Left lung (tissue), 10 donors: Measurements from ENCODE around the gene PTPRN2. TPM values are rescaled to one million over a fixed set of nuclear protein-coding genes. Genes with fewer than 3 reads are reported as not detected.

Source experiments
- ATAC-seq: fragments of 200-7000 bp; cut with Tn5 transposase; one replicate; pipeline ENCODE4 v1.9.1; 2020; ENCODE audit warnings: moderate library complexity
- DNase-seq, 4 donors: peaks; one replicate each; pipeline ENCODE4 v3.0.0-alpha.2; 2013 to 2020
- H3K27ac ChIP-seq, 2 donors: fragments of 200-600 bp; sonication (generic) in 1 of 2; one replicate each; pipeline versions ENCODE4 v1.5.0 to v1.8.0; 2020 to 2021
- H3K27me3 ChIP-seq, 2 donors: fragments of 200-600 bp; sonication (generic) in 1 of 2; one replicate each; pipeline versions ENCODE4 v1.5.0 to v1.8.0; 2020 to 2021
- H3K36me3 ChIP-seq, 2 donors: fragments of 200-600 bp; sonication (generic) in 1 of 2; one replicate each; pipeline versions ENCODE4 v1.5.0 to v1.8.0; 2020 to 2021
- H3K4me1 ChIP-seq, 2 donors: fragments of 200-600 bp; one replicate each; pipeline ENCODE4 v1.8.0; 2021
- H3K4me3 ChIP-seq, 2 donors: fragments of 200-600 bp; sonication (generic) in 1 of 2; one replicate each; pipeline versions ENCODE4 v1.5.0 to v1.8.0; 2020 to 2021; ENCODE audit warnings: mild to moderate bottlenecking in 1 of 2
- H3K9me3 ChIP-seq, 2 donors: fragments of 200-600 bp; sonication (generic) in 1 of 2; one replicate each; pipeline versions ENCODE4 v1.5.0 to v1.8.0; 2020 to 2021
- intact Hi-C, 2 donors: fragments of 100-400 bp; cut with DNase I; formaldehyde crosslinking; loops; one replicate each; pipeline versions ENCODE4 v1.11.2 to v1.14.2; 2022
- polyA plus RNA-seq, 6 donors: library from polyadenylated mRNA; unstranded; fragments of 120-200 nt; gene quantifications; one replicate each; pipeline ENCODE4 v1.2.1, GENCODE V29; 2013; ENCODE audit not compliant: insufficient read length in 6 of 6
- total RNA-seq, 2 donors: library from RNA; stranded (reverse); fragmentation: NEBNext Ultra II Directional; extraction: Animal tissue kit (Norgen Biotek cat#: 25700); gene quantifications; one replicate each; pipeline ENCODE4 v1.2.1, GENCODE V29; 2021
- TF ChIP-seq, protein P1 (sequence below), 2 donors: fragments of 200-600 bp; sonication (generic) in 1 of 2; IDR thresholded peaks; one replicate each; pipeline versions ENCODE4 v1.5.0 to v1.8.0; 2021; ENCODE audit warnings: antibody characterized with exemption in 2 of 2
- donor health status: DM: no; HTN: yes; CAD: no.
- donor health status: DM: no; HTN: no; CAD: no.

Gene PTPRN2
- total and polyA plus RNA-seq, 8 donors = 4.0 to 7.8 (median 6.8) TPM

DNA sequence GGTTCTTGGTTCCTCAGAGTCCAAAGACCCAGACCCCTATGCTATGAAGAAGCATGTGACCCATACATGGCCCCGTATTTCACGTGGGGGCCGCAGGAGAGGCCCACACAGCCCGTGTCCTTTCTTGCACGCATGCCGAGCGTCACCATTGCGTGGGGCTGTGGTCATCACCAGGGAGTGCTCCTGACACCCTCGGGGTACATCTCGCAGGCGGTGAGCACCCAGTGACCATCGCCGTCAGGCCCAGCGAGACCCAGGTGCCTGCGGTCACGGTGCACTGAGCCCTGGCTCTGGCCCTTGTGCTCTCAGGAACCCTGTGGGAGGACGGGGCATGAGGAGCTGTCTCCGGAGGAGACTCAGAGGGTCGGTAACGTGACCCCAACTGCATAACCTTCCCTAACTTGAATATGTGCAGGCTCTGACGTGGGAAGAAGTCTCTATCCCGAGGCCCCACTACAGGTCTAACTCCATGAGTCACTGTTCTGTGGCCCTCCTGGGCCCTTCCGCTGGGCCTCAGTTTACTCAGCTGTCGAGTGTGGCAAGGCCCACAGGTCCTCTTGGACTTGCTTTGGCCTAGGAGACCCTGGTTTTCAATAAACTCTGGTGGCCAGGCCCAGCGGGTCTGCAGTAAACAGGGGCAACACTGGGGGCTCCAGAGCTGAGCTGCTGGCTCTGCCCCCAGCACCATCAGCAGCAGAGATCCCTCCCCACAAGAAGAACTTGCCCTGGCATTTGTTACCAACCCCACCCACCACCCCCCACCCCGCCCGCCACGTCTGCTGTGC is 503.9 kb downstream of the PTPRN2 start:
- no peaks in the 10 kb centered on the region for H3K36me3 ChIP-seq
- H3K4me3 ChIP-seq = no peak overlapping the region
- intact Hi-C loops = no loop called here
- H3K4me1 ChIP-seq = no peaks in the 10 kb centered on the region
- no peak overlapping the region for H3K27ac ChIP-seq
- H3K9me3 ChIP-seq = peaks cover 0 to 16% of the 10 kb centered on the region in 2 donors
- H3K27me3 ChIP-seq = no peaks in the 10 kb centered on the region
- TF ChIP-seq, protein P1, sequence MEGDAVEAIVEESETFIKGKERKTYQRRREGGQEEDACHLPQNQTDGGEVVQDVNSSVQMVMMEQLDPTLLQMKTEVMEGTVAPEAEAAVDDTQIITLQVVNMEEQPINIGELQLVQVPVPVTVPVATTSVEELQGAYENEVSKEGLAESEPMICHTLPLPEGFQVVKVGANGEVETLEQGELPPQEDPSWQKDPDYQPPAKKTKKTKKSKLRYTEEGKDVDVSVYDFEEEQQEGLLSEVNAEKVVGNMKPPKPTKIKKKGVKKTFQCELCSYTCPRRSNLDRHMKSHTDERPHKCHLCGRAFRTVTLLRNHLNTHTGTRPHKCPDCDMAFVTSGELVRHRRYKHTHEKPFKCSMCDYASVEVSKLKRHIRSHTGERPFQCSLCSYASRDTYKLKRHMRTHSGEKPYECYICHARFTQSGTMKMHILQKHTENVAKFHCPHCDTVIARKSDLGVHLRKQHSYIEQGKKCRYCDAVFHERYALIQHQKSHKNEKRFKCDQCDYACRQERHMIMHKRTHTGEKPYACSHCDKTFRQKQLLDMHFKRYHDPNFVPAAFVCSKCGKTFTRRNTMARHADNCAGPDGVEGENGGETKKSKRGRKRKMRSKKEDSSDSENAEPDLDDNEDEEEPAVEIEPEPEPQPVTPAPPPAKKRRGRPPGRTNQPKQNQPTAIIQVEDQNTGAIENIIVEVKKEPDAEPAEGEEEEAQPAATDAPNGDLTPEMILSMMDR (IDR thresholded peaks at IDR 0.05) = no peak
- DNase-seq (peak in 1 of 4 donors; percentile 65), ATAC-seq (no peak)

DNA sequence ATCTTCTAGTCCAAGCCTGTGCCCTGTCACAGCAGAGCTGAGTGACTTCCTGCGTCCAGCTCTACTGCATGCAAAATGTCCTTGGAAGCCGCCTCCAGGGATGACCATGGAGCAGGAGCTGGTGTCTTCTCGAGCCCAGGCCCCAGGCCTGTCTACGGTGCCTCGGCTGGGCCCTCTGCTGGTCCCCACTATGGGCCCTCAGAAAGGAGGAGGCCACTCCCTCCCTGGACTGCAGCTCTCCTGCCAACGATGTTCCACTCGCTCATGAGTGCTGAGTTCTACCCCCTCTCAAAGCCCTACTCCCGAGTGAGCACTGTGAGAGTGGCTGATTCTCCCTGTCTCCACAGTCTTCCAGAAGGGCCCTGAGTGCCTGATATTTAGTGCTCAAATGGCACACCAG is 504.9 kb downstream of the PTPRN2 start:
- TF ChIP-seq, protein P1 (IDR thresholded peaks at IDR 0.05) = no peak
- ATAC-seq = no peak
- no peaks in the 10 kb centered on the region for H3K4me1 ChIP-seq

DNA sequence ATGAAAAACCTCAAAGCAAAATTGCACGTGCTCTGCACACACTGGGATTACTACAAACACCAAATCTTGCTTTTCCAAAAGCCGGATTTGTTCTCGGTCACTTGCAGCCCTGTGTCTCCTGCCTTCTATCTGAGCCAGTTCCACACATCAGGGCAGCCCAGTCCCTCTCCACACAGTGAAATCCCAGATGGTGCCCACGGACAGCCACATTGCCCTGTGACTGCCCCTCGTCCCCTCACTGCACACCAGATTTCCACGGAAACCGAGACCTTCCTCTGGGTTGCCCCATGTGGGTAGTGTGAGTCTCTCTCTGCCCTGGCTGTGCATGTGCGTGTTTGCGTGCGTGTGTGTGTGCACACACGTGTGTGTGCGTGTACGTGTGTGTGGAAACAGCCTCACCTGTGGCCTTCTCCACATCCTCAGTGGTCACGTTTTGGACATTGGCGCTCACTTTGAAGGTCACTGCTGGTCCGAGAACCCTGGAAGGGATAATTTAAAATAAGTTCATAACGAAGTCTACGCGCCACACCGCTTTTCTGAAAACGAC is 506.7 kb downstream of the PTPRN2 start:
- Histone ChIP-seq H3K36me3 (no peaks in the 10 kb centered on the region), H3K27me3 (no peaks in the 10 kb centered on the region), H3K9me3 (peaks cover 0 to 4% of the 10 kb centered on the region in 2 donors), H3K4me3 (no peak overlapping the region), H3K4me1 (no peaks in the 10 kb centered on the region), H3K27ac (no peak overlapping the region)
- TF ChIP-seq, protein P1 (IDR thresholded peaks at IDR 0.05) = no peak
- ATAC-seq (no peak), DNase-seq (peak in 1 of 4 donors; percentile 34)
- intact Hi-C loops = no loop called here

More for the DNA sequence above, 504.9 kb downstream of the PTPRN2 start:
- intact Hi-C loops = no loop called here
- Histone ChIP-seq H3K27ac (no peak overlapping the region), H3K9me3 (peaks cover 0 to 16% of the 10 kb centered on the region in 2 donors), H3K4me3 (no peak overlapping the region), H3K36me3 (no peaks in the 10 kb centered on the region), H3K27me3 (no peaks in the 10 kb centered on the region)
- peak in 1 of 4 donors; percentile 53 for DNase-seq

DNA sequence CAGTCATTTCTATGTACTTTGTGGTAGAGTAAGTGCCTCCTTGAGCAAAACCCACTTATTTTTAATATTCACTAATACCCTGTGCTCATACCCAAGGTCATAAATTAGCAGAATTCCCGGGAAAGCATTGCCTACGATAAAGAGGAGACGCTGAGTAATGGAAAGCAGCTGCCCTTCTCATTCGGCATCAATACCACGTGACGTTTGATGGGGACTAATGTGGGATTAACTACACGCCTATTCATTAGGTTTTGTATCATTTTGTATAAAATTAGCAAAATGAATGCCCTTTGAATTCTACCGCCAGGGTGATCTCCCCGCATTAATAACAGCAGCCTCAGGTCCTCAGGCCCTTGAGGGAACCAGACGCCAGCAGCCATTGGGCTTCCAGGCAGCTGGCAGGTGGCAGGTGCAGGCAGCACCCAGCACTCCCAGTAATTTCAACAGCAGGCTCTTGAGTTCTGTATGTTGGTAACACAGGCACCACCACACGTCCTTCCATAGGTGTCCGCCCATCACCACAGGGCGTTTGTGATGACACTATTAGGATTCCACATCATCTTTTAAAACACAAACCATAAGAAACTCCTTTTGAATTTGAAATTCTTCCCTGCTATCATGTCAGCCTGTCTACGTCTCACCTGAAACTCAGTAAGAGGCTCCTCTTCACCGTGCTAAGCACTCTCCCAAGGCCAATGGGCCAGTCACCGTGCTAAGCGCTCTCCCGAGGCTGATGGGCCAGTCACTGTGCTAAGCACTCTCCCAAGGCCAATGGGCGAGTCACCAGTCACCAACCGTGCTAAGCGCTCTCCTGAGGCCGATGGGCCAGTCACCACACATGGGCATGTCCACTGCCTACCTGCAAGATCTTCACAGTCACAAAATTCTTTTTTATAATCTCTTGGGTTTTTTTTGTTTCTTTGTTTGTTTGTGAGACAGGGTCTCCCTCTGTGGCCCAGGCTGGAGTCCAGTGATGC is 509.4 kb downstream of the PTPRN2 start:
- intact Hi-C loops = no loop called here
- no peak overlapping the region for H3K4me3 ChIP-seq
- no peaks in the 10 kb centered on the region for H3K4me1 ChIP-seq
- H3K27me3 ChIP-seq = peaks cover 0 to 6% of the 10 kb centered on the region in 2 donors
- TF ChIP-seq, protein P1 (IDR thresholded peaks at IDR 0.05) = no peak
- DNase-seq (peak in 2 of 4 donors; percentile 10 to 35), ATAC-seq (no peak)
- no peaks in the 10 kb centered on the region for H3K36me3 ChIP-seq
- H3K27ac ChIP-seq = no peak overlapping the region
- no peaks in the 10 kb centered on the region for H3K9me3 ChIP-seq
